HTR-8/SVneo (cell line): Measurements from ENCODE around the gene MTRF1L.

Experiments
- DNase-seq: peaks from one replicate; pipeline ENCODE4 v3.0.0; 2011; ENCODE audit warnings: low spot score, mixed read lengths; ENCODE audit not compliant: insufficient read length
- FAIRE-seq: peaks from 2 replicates; lab custom pipeline; 2011; peaks lifted over from hg19 to GRCh38; lab: Jason Lieb, UNC

The MTRF1L gene

GRCh38 chr6:153002613-153003365, at the start of gene MTRF1L:
Gene MTRF1L, minus strand, starts transcription at chr6:153002709. Its CDS starts 24 bp downstream, at chr6:153002685.
- peak; percentile 77 for DNase-seq
- peak; percentile 79 for FAIRE-seq

GRCh38 chr6:153051801-153052200, 49.3 kb upstream of the MTRF1L start:
- DNase-seq, result no peak

GRCh38 chr6:153048631-153049030, 46.1 kb upstream of the MTRF1L start:
- FAIRE-seq (no peak), DNase-seq (no peak)

More at GRCh38 chr6:153051801-153052200, 49.3 kb upstream of the MTRF1L start:
- no peak for FAIRE-seq

GRCh38 chr6:153047386-153047785, 44.9 kb upstream of the MTRF1L start:
- FAIRE-seq, result no peak
- DNase-seq, result no peak

- FAIRE-seq, result no peak
Measured at GRCh38 chr6:153045271-153045670, 42.8 kb upstream of the MTRF1L start.

GRCh38 chr6:153044295-153044694, 41.8 kb upstream of the MTRF1L start:
- FAIRE-seq (no peak), DNase-seq (no peak)

More at GRCh38 chr6:153045271-153045670, 42.8 kb upstream of the MTRF1L start:
- no peak for DNase-seq

GRCh38 chr6:153043719-153044118, 41.2 kb upstream of the MTRF1L start:
- DNase-seq (no peak), FAIRE-seq (no peak)

GRCh38 chr6:153038378-153039057, 36.0 kb upstream of the MTRF1L start:
- FAIRE-seq (no peak), DNase-seq (no peak)

- DNase-seq (no peak), FAIRE-seq (no peak)
Measured at GRCh38 chr6:153034139-153034538, 31.6 kb upstream of the MTRF1L start.

- FAIRE-seq (no peak), DNase-seq (peak; percentile 5)
Measured at GRCh38 chr6:153032255-153032882, 29.9 kb upstream of the MTRF1L start.

GRCh38 chr6:153031335-153031955, 28.9 kb upstream of the MTRF1L start:
- DNase-seq (no peak), FAIRE-seq (no peak)

GRCh38 chr6:153028963-153029362, 26.5 kb upstream of the MTRF1L start:
- no peak for FAIRE-seq

GRCh38 chr6:153028286-153028685, 25.8 kb upstream of the MTRF1L start:
- FAIRE-seq, result no peak

More at GRCh38 chr6:153028963-153029362, 26.5 kb upstream of the MTRF1L start:
- no peak for DNase-seq

GRCh38 chr6:153027480-153027879, 25.0 kb upstream of the MTRF1L start:
- no peak for DNase-seq
- no peak for FAIRE-seq

More at GRCh38 chr6:153028286-153028685, 25.8 kb upstream of the MTRF1L start:
- DNase-seq, result no peak

GRCh38 chr6:153024709-153025017, 22.2 kb upstream of the MTRF1L start:
- no peak for FAIRE-seq
- DNase-seq, result no peak

- DNase-seq (peak; percentile 30), FAIRE-seq (peak; percentile 77)
Measured at GRCh38 chr6:153023977-153024708, 21.6 kb upstream of the MTRF1L start.

- FAIRE-seq (no peak), DNase-seq (no peak)
Measured at GRCh38 chr6:153018355-153018754, 15.8 kb upstream of the MTRF1L start.

- DNase-seq (no peak), FAIRE-seq (no peak)
Measured at GRCh38 chr6:153016846-153017245, 14.3 kb upstream of the MTRF1L start.

GRCh38 chr6:153015094-153015640, 12.7 kb upstream of the MTRF1L start:
- FAIRE-seq, result no peak
- DNase-seq, result no peak

- no peak for DNase-seq
- FAIRE-seq, result no peak
Measured at GRCh38 chr6:153013438-153013837, 10.9 kb upstream of the MTRF1L start.
